Pancreas (tissue), 10 donors: ENCODE measurements around the gene SERPINE3. TPM values are rescaled to one million over a fixed set of nuclear protein-coding genes. Genes with fewer than 3 reads are reported as not detected.

Experiments
- ATAC-seq, 4 donors: fragments of 200-7000 bp; cut with Tn5 transposase; one replicate each; pipeline versions ENCODE4 v1.8.0 to v1.9.1; 2020; ENCODE audit warnings: mild to moderate bottlenecking in 4 of 4, moderate library complexity in 4 of 4
- DNase-seq, 6 donors: peaks; one replicate each; pipeline ENCODE4 v3.0.0-alpha.2; 2020
- FAIRE-seq: peaks from 2 replicates; lab custom pipeline; 2012; peaks lifted over from hg19 to GRCh38; lab: Jason Lieb, UNC
- H3K27ac ChIP-seq, 4 donors: fragments of 200-600 bp; sonication (generic); 1 replicate in 3 of 4; 2 replicates in 1 of 4; pipeline versions ENCODE4 v1.5.0 to v1.8.0; 2020
- H3K27me3 ChIP-seq, 4 donors: fragments of 200-600 bp; one replicate each; pipeline ENCODE4 v1.8.0; 2021
- H3K36me3 ChIP-seq, 3 donors: fragments of 200-600 bp; sonication (generic) in 1 of 3; one replicate each; pipeline versions ENCODE4 v1.5.0 to v1.8.0; 2020 to 2021
- H3K4me1 ChIP-seq, 3 donors: fragments of 200-600 bp; one replicate each; pipeline ENCODE4 v1.8.0; 2021
- H3K4me3 ChIP-seq, 4 donors: fragments of 200-600 bp; sonication (generic) in 2 of 4; one replicate each; pipeline versions ENCODE4 v1.5.0 to v1.8.0; 2020 to 2021
- H3K9me3 ChIP-seq, 4 donors: fragments of 200-600 bp; one replicate each; pipeline ENCODE4 v1.8.0; 2021
- WGBS, 2 donors: extraction: QIAGEN DNeasy Blood & Tissue Kit; methylation state at CpG; one replicate each; pipeline ENCODE4 v1.1.7; 2013; 5-methylcytosine and 5-hydroxymethylcytosine counted together
- intact Hi-C, 3 donors: fragments of 100-400 bp; cut with DNase I; formaldehyde crosslinking; loops; one replicate each; pipeline versions ENCODE4 v1.11.1 to v1.14.2; 2022
- polyA plus RNA-seq, 2 donors: library from polyadenylated mRNA; stranded (reverse); fragments of 200-250 nt; gene quantifications; one replicate each; pipeline ENCODE4 v1.2.3, GENCODE V29; 2013
- total RNA-seq, 6 donors: library from RNA; stranded (reverse); fragmentation: NEBNext Ultra II Directional in 4 of 6; extraction: Animal tissue kit (Norgen Biotek cat#: 25700) in 4 of 6; gene quantifications; one replicate each; pipeline versions ENCODE4 v1.2.1 to v1.2.4, GENCODE V29; 2021 to 2023
- TF ChIP-seq, protein P1 (sequence below), 4 donors: fragments of 200-600 bp; sonication (generic) in 3 of 4; IDR thresholded peaks; one replicate each; pipeline versions ENCODE4 v1.5.0 to v1.8.0; 2021; ENCODE audit warnings: antibody characterized with exemption in 4 of 4
- donor health status: healthy with polysubstance abuse.
- donor health status: DM: no; HTN: no; CAD: no; lungs with moderate emphysema.
- donor health status: DM: no; HTN: no; CAD: no.
- donor health status: control.
- donor health status: control.
- donor health status: Bipolar disorder and iron deficiency.
- donor health status: DM: yes; HTN: yes; CAD: no.
- donor health status: DM: no; HTN: no; CAD: no.
- donor health status: DM: no; HTN: no; CAD: no.
- donor health status: DM: yes; HTN: yes; CAD: no.

SERPINE3 gene
- total and polyA plus RNA-seq, 8 donors: not detected

GRCh38 chr13:51355217-51355616 lies 15.7 kb downstream of the SERPINE3 start:
- intact Hi-C loops: no loop called here
- TF ChIP-seq, protein P1, sequence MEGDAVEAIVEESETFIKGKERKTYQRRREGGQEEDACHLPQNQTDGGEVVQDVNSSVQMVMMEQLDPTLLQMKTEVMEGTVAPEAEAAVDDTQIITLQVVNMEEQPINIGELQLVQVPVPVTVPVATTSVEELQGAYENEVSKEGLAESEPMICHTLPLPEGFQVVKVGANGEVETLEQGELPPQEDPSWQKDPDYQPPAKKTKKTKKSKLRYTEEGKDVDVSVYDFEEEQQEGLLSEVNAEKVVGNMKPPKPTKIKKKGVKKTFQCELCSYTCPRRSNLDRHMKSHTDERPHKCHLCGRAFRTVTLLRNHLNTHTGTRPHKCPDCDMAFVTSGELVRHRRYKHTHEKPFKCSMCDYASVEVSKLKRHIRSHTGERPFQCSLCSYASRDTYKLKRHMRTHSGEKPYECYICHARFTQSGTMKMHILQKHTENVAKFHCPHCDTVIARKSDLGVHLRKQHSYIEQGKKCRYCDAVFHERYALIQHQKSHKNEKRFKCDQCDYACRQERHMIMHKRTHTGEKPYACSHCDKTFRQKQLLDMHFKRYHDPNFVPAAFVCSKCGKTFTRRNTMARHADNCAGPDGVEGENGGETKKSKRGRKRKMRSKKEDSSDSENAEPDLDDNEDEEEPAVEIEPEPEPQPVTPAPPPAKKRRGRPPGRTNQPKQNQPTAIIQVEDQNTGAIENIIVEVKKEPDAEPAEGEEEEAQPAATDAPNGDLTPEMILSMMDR (IDR thresholded peaks at IDR 0.05): no peak
- no peaks in the 10 kb centered on the region for H3K36me3 ChIP-seq
- FAIRE-seq (no peak), DNase-seq (no peak), ATAC-seq (no peak)
- no peaks in the 10 kb centered on the region for H3K27me3 ChIP-seq
- 16 to 23% methylated on average over 2 of the region's 2 CpGs for WGBS, 2 donors
- H3K4me1 ChIP-seq: peaks cover 0 to under 1% (median 0%) of the 10 kb centered on the region in 3 donors
- H3K27ac ChIP-seq: no peak overlapping the region
- no peak overlapping the region for H3K4me3 ChIP-seq
- peaks cover 0 to 4% (median 0%) of the 10 kb centered on the region in 4 donors for H3K9me3 ChIP-seq

DNA sequence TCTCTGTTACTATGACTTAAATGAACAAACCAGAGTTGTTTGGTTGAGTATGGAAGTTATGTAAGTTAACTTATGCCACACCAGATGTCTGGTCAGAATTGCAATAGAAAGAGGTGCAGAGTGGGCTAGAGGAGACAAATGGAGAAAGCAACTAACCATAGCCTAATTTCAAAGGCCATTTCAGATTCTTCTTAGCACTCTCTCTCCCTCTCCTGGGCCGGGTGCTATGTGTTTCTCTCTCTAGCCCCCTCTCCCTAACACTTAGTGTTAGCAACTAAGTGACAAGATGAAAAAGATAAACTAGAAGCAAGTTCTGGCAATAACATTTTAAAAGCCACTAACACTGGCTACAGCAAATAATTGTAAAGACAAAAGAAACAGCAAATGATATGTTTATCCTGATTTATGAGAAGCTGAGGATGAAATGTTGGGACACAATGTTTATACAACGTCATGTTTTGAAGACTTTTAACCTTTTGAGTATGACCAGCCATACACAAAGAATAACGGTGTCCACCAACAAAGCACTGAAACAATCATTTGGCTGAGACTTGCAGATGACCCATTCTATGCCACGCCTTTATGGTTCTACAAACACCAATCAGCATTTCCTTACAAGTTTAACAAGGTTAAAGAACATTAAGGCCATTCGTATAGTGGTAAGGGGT lies 18.6 kb downstream of the SERPINE3 start:
- DNase-seq (no peak), FAIRE-seq (no peak), ATAC-seq (no peak)
- Histone ChIP-seq H3K4me1 (peaks cover 9 to 19% (median 10%) of the 10 kb centered on the region in 3 donors), H3K27me3 (no peaks in the 10 kb centered on the region), H3K36me3 (peaks cover 0 to 6% (median 4%) of the 10 kb centered on the region in 3 donors), H3K27ac (no peak overlapping the region), H3K9me3 (no peaks in the 10 kb centered on the region), H3K4me3 (no peak overlapping the region)
- intact Hi-C loops: no loop called here
- TF ChIP-seq, protein P1 (IDR thresholded peaks at IDR 0.05): no peak
- WGBS, 2 donors: 80 to 88% methylated on average over 5 of the region's 5 CpGs

DNA sequence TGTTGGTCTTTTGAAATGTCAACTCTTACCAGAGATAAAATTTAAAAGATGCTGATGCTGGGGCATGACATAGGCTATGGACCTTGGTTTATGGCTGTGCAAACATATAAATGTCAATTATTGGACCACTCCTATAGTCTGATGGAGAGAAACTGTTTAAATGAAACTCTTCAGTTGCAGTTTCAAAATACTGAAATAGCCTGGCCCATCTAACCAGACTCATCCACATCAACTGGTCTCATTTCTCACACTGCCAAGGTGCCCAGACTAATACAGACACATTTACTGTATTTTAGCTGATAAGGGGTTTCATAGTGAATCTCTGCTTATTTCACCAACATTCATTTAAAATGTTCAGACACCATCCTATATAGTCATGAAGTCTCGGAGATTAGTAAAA lies 19.9 kb downstream of the SERPINE3 start:
- H3K4me3 ChIP-seq: no peak overlapping the region
- no peaks in the 10 kb centered on the region for H3K27me3 ChIP-seq
- TF ChIP-seq, protein P1 (IDR thresholded peaks at IDR 0.05): no peak
- DNase-seq: no peak
- peaks cover 0 to 15% (median 6%) of the 10 kb centered on the region in 3 donors for H3K36me3 ChIP-seq
- WGBS, 2 donors: 92 to 95% methylated on average over 1 of the region's 1 CpG
- H3K4me1 ChIP-seq: peaks cover 9 to 19% (median 10%) of the 10 kb centered on the region in 3 donors
- ATAC-seq: no peak
- intact Hi-C loops: no loop called here
- no peak overlapping the region for H3K27ac ChIP-seq
- FAIRE-seq: no peak
- H3K9me3 ChIP-seq: no peaks in the 10 kb centered on the region

- peaks cover 0 to 20% (median 6%) of the 10 kb centered on the region in 3 donors for H3K36me3 ChIP-seq
- 75 to 77% methylated on average over 1 of the region's 1 CpG for WGBS, 2 donors
- peak; percentile 36 to 76 (median 56) for ATAC-seq
- intact Hi-C loops: no loop called here
- DNase-seq: no peak
- H3K4me1 ChIP-seq: peaks cover 9 to 19% (median 10%) of the 10 kb centered on the region in 3 donors
- TF ChIP-seq, protein P1 (IDR thresholded peaks at IDR 0.05): no peak
- no peak overlapping the region for H3K4me3 ChIP-seq
- no peaks in the 10 kb centered on the region for H3K27me3 ChIP-seq
- no peak overlapping the region for H3K27ac ChIP-seq
- FAIRE-seq: no peak
- H3K9me3 ChIP-seq: no peaks in the 10 kb centered on the region
Observed at GRCh38 chr13:51360489-51360888, 21.0 kb downstream of the SERPINE3 start.

DNA sequence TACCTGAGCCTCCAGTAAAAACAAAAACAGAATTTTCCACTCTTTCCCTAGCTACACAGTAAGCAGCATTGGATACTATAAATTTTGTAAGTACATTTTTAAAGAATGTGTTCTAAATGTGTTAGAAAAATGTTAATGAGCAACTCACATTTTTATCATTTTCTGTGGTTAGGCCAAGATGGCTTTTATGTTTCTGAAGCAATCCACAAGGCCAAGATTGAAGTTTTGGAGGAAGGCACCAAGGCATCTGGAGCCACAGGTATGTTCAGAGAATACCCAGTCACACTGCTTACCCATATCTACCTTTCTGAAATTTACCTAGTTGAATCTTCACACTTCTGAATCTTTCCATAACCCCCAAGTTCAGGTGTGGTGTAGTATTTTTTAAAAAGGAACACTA lies 21.6 kb downstream of the SERPINE3 start:
- no peak for FAIRE-seq
- TF ChIP-seq, protein P1 (IDR thresholded peaks at IDR 0.05): no peak
- DNase-seq: no peak
- no peak overlapping the region for H3K4me3 ChIP-seq
- no peaks in the 10 kb centered on the region for H3K27me3 ChIP-seq
- no peaks in the 10 kb centered on the region for H3K9me3 ChIP-seq
- peaks cover 9 to 19% (median 10%) of the 10 kb centered on the region in 3 donors for H3K4me1 ChIP-seq
- intact Hi-C loops: no loop called here
- no peak overlapping the region for H3K27ac ChIP-seq
- H3K36me3 ChIP-seq: peaks cover 0 to 20% (median 6%) of the 10 kb centered on the region in 3 donors
- no peak for ATAC-seq
